Hepatocyte (in vitro differentiated cells): ENCODE measurements around the gene SDHB.

ENCODE experiments used
- EZH2 ChIP-seq: fragments of 200-600 bp; sonication (generic); IDR thresholded peaks from 2 replicates; pipeline ENCODE4 v1.6.1; 2016; ENCODE audit warnings: antibody characterized with exemption, mild to moderate bottlenecking, borderline replicate concordance
- TF ChIP-seq, protein P1 (sequence below): fragments of 200-600 bp; sonication (generic); IDR thresholded peaks from 2 replicates; pipeline ENCODE4 v1.5.1; 2016; ENCODE audit warnings: antibody characterized with exemption, mild to moderate bottlenecking; ENCODE audit not compliant: poor library complexity

DNA sequence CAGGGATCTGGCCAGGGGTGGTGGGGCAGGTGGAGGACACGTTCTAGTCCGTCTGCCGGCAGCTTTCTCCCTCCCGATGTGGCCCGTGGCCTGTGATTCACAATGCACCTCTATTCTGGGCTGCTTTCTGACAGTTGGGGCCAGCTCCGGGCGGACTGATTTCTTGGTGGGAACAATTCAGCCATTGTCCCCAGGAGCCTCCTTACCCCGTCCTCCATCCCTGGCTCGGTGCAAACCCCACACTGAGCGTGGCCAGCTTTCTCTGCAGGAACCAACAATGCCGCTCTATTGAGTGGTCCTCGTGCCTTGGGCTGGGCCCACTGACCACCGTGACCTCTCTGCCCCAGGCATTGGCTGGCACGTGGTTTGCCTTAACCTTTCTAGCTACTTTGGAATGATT lies 35.7 kb upstream of the SDHB start:
- TF ChIP-seq, protein P1, sequence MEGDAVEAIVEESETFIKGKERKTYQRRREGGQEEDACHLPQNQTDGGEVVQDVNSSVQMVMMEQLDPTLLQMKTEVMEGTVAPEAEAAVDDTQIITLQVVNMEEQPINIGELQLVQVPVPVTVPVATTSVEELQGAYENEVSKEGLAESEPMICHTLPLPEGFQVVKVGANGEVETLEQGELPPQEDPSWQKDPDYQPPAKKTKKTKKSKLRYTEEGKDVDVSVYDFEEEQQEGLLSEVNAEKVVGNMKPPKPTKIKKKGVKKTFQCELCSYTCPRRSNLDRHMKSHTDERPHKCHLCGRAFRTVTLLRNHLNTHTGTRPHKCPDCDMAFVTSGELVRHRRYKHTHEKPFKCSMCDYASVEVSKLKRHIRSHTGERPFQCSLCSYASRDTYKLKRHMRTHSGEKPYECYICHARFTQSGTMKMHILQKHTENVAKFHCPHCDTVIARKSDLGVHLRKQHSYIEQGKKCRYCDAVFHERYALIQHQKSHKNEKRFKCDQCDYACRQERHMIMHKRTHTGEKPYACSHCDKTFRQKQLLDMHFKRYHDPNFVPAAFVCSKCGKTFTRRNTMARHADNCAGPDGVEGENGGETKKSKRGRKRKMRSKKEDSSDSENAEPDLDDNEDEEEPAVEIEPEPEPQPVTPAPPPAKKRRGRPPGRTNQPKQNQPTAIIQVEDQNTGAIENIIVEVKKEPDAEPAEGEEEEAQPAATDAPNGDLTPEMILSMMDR: no peak
- no peak for TF ChIP-seq EZH2
